A204.1 (cell line): ENCODE measurements around the gene SIDT2.
"Not testable (repeated sequence)": the region's sequence is repeated elsewhere in the genome, so short reads cannot be mapped to it uniquely, and the experiment has no call there.

ENCODE experiments used
- FAIRE-seq: peaks from 2 replicates; lab custom pipeline; 2012; peaks lifted over from hg19 to GRCh38; lab: Jason Lieb, UNC

The SIDT2 gene

DNA sequence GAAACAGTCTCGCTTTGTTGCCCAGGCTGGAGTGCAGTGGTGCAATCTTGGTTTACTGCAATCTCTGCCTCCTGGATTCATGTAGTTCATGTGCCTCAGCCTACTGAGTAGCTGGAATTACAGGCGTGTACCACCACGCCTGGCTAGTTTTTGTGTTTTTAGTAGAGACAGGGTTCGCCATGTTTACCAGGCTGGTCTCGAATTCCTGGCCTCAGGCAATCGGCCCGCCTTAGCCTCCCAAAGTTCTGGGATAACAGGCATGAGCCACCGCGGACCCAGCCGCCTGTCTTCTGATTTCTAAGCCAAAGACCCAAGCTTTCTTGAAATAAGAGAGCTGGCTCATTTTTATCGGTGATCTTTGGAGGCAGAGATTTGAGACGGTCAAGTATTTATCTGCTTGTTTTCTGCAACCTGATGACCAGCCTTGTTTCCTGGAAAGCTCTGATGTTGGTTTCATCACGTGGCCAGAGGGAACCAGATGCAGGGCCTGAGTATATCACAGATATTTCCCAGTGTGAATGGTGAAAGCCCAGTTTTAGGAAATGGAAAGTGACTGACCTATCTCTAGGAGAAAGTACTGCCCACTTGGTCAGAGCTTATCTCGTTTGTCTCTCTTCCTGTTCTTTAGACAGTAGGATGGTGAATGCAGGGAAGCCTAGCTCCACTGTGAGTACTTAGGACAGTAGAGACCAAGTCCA, 5.7 kb upstream of the SIDT2 start:
- FAIRE-seq: no peak

- FAIRE-seq: no peak
Measured at GRCh38 chr11:117175104-117175503, 3.4 kb upstream of the SIDT2 start.

DNA sequence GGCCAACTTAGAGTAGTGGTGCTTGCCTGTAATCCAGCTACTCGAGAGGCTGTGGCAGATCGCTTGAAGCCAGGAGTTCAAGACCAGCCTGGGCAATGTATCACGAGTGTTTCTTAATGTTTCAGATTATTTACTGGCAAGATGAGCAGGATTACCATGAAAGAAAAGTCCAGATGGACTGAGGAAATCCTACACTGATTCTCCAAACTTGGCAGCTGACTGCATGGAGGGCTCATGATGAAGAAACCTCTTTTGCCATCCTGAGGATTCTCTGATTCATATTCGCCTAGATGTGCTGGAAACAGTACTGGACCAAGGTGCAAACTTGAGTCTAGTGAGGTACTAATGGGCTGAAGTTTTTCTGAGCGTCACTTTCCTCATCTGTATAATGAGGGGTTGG, 2.8 kb upstream of the SIDT2 start:
- no peak for FAIRE-seq

DNA sequence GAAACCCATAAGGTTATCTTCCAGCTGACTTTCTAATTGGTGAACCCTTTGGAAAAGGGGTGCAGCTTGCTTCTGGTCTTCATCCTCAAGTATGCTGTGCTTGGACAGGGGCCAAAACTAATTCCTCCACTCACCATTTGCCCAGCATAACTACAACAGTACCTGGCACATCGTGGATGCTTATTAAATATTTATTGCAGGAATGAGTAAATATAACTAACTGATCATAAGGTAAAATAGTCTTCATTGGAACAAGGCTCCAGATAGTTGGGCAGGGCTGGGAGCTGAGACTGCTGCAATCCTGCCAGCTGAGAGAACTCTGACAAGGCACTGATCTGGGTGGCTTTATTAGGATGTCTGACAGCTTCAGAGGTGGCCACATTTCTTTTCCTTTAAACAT, 2.4 kb upstream of the SIDT2 start:
- no peak for FAIRE-seq

- FAIRE-seq: no peak
Measured at GRCh38 chr11:117177534-117178209, 871 bp upstream of the SIDT2 start.

DNA sequence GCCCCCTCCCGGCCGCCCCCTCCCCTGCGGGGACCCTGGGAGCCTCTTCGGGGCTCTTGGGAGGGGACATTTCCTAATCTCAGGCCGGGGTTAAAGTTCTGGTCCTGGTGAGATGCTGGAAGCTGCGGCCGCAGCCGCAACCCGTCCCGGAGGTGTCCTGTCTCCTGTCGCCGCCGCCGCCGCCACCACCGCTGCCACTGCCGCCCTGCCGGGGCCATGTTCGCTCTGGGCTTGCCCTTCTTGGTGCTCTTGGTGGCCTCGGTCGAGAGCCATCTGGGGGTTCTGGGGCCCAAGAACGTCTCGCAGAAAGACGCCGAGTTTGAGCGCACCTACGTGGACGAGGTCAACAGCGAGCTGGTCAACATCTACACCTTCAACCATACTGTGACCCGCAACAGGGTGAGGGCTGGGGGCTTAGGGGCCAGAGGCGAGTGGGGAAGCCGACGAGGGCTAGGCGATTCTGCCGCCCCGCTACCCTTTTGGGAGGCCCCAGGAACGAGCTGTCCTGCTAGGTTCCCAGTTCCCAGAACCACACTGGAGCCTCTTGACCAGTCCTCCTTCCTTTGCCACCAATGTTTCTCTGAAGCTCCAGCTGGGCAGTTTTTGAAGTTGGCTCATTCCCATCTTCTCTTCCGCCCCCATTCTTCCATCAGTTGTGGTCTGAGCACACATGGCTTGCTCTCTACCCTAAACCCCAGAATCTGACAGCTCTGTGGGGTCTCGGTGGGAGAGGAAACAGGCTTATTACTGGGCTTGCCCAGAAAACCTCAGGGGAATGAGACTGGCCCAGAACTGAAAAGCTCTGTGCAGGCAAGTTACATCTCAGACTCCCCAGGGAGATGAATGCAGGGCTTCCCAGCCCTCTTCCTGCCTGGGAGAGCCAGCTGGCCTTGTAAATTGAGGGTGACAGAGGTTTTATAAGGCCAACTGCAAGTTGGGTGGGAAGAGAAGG, 781 bp downstream of the SIDT2 start:
- no peak for FAIRE-seq

GRCh38 chr11:117180020-117180419, 1.5 kb downstream of the SIDT2 start:
- FAIRE-seq: no peak

DNA sequence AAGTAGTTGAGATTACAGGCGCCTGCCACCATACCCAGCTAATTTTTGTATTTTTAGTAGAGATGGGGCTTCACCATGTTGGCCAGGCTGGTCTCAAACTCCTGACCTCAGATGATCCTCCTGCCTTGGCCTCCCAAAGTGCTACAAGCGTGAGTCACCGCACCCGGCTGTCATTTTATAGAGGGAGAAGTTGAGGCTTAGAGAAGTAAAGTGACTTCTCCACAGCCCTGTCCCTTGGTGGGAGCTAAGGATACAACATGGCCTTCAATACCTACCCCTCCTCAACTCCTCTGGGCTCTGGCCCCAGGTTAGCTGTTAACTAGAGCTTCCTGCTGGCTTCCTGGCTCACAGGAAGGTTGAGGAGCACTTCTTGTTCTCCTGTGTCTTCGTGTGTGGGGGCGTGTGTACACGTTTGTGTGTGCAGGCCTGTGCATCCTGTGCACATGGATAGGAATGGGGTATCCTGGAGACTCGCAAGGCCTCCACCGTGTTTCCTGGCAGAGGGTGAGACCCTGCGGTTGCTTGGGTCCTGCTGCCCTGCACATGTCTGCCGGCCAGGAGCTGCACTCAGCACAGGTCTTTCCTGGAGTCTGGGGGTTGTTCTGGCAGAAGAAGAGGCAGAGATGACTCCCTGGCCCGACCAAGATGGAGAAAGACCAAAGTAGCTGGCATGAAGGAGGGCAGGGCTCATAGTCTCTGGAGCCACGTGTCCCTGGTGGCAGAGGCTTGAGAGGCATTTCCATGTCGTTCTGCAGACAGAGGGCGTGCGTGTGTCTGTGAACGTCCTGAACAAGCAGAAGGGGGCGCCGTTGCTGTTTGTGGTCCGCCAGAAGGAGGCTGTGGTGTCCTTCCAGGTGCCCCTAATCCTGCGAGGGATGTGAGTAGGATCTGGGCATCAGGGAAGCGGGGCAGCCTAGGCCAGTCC, 2.4 kb downstream of the SIDT2 start:
- FAIRE-seq: no peak

- no peak for FAIRE-seq
Measured at GRCh38 chr11:117181586-117182550, 3.3 kb downstream of the SIDT2 start.

- FAIRE-seq: no peak
Measured at GRCh38 chr11:117182551-117182935, 4.0 kb downstream of the SIDT2 start.

DNA sequence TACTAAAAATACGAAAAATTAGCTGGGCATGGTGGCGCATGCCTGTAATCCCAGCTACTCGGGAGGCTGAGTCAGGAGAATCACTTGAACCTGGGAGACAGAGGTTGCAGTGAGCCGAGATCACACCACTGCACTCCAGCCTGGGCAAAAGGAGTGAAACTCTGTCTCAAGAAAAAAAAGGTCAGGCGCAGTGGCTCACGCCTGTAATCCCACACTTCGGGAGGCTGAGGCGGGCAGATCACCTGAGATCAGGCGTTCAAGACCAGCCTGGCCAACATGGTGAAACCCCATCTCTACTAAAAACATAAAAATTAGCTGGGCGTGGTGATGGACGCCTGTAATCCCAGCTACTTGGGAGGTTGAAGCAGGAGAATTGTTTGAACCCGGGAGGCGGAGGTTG, 4.6 kb downstream of the SIDT2 start:
- not testable (repeated sequence) for FAIRE-seq

DNA sequence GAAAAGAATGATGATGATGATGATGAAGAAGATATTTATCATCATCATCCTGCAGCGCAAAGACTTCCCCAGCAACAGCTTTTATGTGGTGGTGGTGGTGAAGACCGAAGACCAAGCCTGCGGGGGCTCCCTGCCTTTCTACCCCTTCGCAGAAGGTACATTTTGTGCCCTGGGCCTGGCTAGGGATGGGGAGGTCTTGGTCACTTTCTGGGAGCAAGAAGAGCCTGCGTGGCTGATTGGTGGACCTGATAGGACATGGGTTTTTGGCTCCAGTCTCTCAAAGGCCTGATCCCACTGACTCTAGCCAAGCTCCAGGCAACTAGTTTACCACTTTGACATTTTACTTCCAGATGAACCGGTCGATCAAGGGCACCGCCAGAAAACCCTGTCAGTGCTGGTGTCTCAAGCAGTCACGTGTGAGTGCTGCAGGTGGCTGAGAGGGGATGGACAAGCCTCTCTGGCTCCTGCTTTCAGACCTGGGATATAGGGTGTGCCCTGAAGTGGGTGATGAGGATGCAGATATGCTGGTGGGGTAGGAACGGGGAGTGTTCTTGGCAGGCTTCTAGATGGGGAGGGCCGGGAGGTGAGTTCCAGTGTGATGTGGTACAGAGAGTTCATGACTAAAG, 5.3 kb downstream of the SIDT2 start:
- FAIRE-seq: no peak

DNA sequence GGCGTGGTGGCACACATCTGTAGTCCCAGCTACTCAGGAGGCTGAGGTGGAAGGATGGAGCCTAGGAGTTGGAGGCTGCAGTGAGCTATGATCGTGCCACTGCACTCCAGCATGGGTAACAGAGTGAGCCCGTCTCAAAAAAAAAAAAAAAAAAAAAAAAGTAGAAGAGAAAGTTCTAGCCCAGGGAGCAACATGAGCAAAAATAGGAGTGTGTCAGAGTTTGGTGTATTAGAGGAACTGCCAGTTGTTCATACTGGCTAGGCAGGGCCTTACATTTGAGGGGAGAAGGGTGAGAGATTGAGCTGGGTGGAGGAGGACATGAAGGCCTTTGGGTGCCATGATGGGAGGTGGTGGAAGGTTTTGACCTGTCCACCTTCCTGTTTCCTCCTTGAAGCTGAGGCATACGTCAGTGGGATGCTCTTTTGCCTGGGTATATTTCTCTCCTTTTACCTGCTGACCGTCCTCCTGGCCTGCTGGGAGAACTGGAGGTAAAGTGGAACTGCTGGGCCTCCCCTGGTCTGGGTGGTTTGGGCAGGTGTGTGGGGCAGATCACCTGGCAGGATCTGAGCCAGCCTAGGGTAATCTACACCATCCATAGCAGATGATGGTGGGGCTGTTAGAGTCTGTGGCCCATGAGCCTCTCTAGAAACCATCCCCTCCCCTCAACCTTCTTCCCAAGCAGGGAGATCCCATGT, 7.3 kb downstream of the SIDT2 start:
- FAIRE-seq: no peak

DNA sequence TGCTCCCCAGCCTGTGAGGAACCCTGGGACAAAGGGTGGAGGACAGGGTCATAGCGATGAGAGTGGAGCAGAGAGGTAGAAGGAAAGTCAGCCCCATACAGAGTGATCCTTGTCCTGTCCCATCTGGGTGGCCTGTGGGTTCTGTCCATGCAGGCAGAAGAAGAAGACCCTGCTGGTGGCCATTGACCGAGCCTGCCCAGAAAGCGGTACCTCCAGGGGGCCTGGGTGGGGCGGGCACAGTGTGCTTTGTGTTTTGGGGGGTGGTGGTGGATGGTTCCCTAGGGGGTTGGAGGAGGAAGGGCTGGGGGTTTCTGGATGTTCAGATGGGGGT, 7.9 kb downstream of the SIDT2 start:
- no peak for FAIRE-seq

- FAIRE-seq: no peak
Measured at GRCh38 chr11:117187007-117187406, 8.5 kb downstream of the SIDT2 start.

DNA sequence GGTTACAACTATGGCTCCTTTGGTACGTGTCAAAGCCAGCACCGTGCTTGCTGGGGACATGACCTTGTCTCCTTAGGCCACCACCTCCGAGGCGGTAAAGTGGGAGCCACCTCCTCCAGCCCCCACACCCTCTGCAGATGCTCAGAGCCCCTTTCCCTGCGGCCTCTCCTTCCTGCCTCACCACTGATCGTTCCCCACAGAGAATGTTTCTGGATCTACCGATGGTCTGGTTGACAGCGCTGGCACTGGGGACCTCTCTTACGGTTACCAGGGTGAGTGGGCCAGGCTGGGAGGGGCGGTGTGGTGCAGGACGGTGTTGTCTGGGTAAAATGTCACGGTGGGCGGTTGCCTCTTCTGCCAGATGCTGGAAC, 8.9 kb downstream of the SIDT2 start:
- FAIRE-seq: no peak

DNA sequence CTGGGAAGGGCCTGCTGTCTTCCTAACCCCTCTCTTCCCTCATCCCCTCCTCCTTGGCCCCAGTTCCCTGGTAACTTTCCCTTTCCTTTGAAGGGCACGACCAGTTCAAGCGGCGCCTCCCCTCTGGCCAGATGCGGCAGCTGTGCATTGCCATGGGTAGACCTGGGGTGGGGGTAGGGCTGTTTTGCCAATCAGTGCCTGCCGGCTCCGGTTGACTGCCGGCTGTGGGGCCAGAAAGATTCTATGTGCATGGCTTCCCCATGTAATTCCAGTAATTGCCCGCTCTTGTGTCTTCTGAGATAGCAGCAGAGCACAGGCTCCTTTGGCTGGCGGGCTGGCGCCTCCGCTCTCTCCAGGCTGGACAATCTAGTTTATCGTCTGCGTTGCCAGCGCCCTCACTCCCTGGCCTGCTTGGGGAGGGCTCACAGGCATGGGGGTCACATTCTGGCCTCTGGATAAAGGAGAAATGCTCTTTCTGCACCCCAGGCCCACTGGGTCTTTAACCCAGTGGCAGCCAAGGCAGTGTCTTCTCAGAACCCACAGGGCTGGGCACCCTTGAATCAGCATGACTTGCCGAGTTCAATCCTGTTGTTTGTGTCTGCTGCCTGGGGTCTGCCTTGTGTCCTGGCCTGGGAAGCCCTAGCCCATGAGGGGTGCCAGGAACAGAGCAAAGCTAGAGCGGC, 9.4 kb downstream of the SIDT2 start:
- no peak for FAIRE-seq

DNA sequence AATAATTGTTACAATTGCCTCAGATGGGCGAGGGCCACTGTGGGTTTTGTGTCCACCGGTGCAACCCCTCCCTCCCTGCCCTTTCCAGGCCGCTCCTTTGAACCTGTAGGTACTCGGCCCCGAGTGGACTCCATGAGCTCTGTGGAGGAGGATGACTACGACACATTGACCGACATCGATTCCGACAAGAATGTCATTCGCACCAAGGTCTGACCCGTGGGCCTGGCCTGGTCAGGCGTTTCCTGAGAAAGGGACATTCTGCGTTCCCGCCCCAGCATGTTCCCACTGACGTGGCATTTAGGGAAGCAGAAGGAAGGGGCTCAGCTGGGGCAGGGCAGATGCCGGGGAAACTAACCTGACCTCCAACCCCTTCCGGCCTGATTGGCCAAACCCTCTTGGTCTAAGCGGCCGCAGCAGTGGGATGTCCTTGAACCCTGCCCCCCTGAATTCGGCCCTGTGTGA, 10.1 kb downstream of the SIDT2 start:
- FAIRE-seq: no peak
